ENCODE measurements around the gene SLC47A2. TPM values are rescaled to one million over a fixed set of nuclear protein-coding genes. Genes with fewer than 3 reads are reported as not detected.

The SLC47A2 gene
- total and polyA plus RNA-seq, 8 donors, result 0.78 TPM; not detected in 7

DNA sequence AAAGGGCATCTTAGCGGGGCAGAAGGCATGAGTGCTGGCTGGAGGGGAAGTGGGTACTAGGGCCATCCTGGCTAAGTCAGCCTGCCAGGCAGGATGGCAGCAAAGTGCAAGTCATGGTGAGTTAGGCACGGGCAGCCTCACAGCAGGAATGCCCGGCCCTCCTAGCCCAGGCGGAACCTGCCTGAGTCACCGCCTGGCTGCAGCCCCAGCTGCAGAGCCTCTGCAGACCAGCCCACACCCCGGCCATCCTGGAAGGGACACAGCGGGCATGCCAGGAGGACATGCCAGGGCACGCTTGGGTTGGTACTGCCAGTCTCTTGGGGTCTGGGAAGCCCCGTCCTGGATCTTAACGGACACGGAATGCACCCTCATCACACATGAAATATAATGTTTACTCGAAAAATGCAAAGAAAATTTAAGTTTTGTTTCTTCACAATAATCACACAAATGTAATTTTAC lies 36.7 kb upstream of the SLC47A2 start:
- 23 to 45% (median 36%) methylated on average over 7 to 12 of the region's 12 CpGs for WGBS, 5 donors
- no peak overlapping the region for H3K4me3 ChIP-seq

DNA sequence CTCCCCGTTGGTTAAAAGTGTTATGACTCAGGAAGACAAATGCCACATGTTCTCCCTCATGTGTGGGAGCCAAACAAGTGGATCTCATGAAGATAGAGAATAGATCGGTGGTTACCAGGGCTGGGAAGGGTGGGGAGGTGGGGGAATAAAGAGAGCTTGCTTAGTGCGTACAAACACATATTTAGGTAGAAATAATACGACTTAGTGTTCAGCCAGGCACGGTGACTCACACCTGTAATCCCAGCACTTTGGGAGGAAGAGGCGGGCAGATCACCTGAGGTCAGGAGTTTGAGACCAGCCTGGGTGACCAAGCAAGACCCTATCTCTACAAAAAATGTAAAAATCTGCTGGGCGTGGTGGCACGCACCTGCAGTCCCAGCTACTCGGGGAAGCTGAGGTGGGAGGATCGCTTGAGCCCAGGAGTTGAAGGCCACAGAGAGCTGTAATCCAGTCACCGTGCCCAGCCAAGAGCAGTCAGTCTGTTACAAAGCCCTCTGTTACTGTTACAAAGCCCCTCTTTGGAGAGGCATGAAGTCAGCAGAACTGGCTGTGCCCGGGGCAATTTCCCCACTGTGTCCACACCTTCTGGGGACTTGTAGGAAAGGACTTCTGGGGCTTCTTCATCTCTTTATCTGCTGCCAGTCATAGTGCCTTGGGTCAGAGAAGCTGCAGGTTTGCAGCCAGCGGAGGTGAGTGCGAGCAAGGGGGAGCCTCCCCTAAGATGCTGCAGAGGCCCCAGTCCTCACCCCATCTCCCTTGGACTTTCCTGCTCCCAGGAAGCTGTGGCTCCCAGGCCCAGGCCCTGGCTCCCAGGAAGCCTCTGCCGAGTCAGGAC lies 36.0 kb upstream of the SLC47A2 start:
- Histone ChIP-seq H3K4me1 (peaks cover 12 to 45% (median 36%) of the 10 kb centered on the region in 4 donors), H3K36me3 (no peaks in the 10 kb centered on the region), H3K9me3 (no peaks in the 10 kb centered on the region), H3K27me3 (peaks cover 0 to 3% (median 0%) of the 10 kb centered on the region in 3 donors), H3K4me3 (no peak overlapping the region), H3K27ac (peak overlapping the region; percentile 72 to 86 (median 82))
- TF ChIP-seq POLR2A (IDR thresholded peaks at IDR 0.05) (no peak), EP300 (IDR thresholded peaks at IDR 0.05) (no peak), POLR2AphosphoS5 (IDR thresholded peaks at IDR 0.05) (no peak)
- TF ChIP-seq, protein P1, sequence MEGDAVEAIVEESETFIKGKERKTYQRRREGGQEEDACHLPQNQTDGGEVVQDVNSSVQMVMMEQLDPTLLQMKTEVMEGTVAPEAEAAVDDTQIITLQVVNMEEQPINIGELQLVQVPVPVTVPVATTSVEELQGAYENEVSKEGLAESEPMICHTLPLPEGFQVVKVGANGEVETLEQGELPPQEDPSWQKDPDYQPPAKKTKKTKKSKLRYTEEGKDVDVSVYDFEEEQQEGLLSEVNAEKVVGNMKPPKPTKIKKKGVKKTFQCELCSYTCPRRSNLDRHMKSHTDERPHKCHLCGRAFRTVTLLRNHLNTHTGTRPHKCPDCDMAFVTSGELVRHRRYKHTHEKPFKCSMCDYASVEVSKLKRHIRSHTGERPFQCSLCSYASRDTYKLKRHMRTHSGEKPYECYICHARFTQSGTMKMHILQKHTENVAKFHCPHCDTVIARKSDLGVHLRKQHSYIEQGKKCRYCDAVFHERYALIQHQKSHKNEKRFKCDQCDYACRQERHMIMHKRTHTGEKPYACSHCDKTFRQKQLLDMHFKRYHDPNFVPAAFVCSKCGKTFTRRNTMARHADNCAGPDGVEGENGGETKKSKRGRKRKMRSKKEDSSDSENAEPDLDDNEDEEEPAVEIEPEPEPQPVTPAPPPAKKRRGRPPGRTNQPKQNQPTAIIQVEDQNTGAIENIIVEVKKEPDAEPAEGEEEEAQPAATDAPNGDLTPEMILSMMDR (IDR thresholded peaks at IDR 0.05), result no peak
- DNase-seq, result no peak
- WGBS, 5 donors, result 75 to 82% (median 80%) methylated on average over 12 to 15 of the region's 15 CpGs
- intact Hi-C loops (cut with DNase I; ENCODE audit: low total_unique reads), result loop anchor here (10.0 kb wide), 1 partner anchor 98 kb away; no protein-coding TSS in a partner anchor

More for the DNA sequence above, 36.7 kb upstream of the SLC47A2 start:
- Histone ChIP-seq H3K27ac (peak overlapping the region; percentile 72 to 86 (median 82)), H3K27me3 (peaks cover 0 to 6% (median 0%) of the 10 kb centered on the region in 3 donors), H3K9me3 (no peaks in the 10 kb centered on the region), H3K36me3 (no peaks in the 10 kb centered on the region), H3K4me1 (peaks cover 12 to 40% (median 35%) of the 10 kb centered on the region in 4 donors)
- no peak for TF ChIP-seq EP300 (IDR thresholded peaks at IDR 0.05)
- TF ChIP-seq, protein P1 (IDR thresholded peaks at IDR 0.05), result no peak
- TF ChIP-seq POLR2AphosphoS5 (IDR thresholded peaks at IDR 0.05), result peak; percentile 16 to 95 (median 89)
- no peak for TF ChIP-seq POLR2A (IDR thresholded peaks at IDR 0.05)
- intact Hi-C loops (cut with DNase I; ENCODE audit: low total_unique reads), result loop anchor here (10.0 kb wide), 1 partner anchor 98 kb away; no protein-coding TSS in a partner anchor
- peak in 1 of 2 donors; percentile 91 for DNase-seq

DNA sequence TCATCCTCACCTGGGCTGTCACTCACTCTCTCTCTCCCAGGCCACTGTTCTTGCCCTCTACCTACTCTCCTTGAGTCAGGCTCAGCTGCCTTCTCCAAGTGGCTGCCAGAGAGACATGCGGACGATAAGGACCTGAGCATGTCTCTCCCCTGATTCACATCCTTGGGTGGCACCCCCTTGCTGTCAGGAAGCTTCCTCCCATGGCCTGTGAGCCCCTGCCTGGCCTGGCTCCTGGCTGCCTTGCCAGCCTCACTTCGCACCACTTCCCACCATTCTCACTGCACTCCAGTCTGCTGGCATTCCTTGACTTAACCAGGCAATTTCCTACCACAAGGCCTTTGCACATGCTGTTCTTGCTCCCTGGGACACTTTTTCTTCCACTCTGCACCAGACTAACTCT lies 34.5 kb upstream of the SLC47A2 start:
- DNase-seq, result no peak
- no peaks in the 10 kb centered on the region for H3K27me3 ChIP-seq
- H3K9me3 ChIP-seq, result no peaks in the 10 kb centered on the region
- 91 to 97% (median 96%) methylated on average over 3 of the region's 3 CpGs for WGBS, 5 donors
- H3K4me3 ChIP-seq, result no peak overlapping the region
- peak overlapping the region in 3 of 5 donors; percentile 17 to 86 (median 46) for H3K27ac ChIP-seq
- TF ChIP-seq, protein P1 (IDR thresholded peaks at IDR 0.05), result no peak
- TF ChIP-seq EP300 (IDR thresholded peaks at IDR 0.05) (no peak), POLR2AphosphoS5 (IDR thresholded peaks at IDR 0.05) (no peak), POLR2A (IDR thresholded peaks at IDR 0.05) (no peak)
- H3K4me1 ChIP-seq, result peaks cover 12 to 49% (median 40%) of the 10 kb centered on the region in 4 donors
- intact Hi-C loops (cut with DNase I; ENCODE audit: low total_unique reads), result loop anchor here (10.0 kb wide), 1 partner anchor 96 kb away; no protein-coding TSS in a partner anchor
- H3K36me3 ChIP-seq, result no peaks in the 10 kb centered on the region

DNA sequence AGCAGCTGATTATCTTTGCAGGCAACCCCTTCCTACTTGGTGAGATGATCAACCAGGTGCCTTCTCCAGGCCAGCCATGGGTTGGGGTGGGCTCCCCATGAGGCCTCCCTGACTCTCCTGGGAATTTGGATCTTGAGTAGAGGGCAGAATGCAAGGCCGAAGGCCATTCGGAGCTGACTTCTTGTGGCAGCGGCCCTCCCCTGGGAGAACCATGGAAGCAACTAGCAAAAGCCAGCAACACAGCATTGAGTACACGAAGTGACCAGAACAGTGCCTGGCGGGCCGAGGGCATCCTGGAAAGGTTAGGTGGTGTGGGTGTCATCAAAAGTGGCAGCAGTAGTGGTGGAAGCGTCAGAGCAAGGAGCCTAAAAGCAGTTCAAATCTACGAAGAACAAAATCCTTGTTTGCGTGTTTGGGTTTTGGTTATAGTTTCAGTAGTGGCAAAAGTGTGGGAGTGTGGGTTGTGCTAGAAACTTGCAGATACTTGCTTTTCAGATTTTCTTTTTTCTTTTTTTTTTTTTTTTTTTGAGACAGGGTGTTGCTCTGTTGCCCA lies 33.7 kb upstream of the SLC47A2 start:
- 88 to 93% (median 89%) methylated on average over 9 of the region's 9 CpGs for WGBS, 5 donors
- intact Hi-C loops (cut with DNase I; ENCODE audit: low total_unique reads), result loop anchor here (10.0 kb wide), 1 partner anchor 95 kb away; no protein-coding TSS in a partner anchor
- Histone ChIP-seq H3K9me3 (no peaks in the 10 kb centered on the region), H3K4me3 (no peak overlapping the region), H3K36me3 (no peaks in the 10 kb centered on the region), H3K27ac (no peak overlapping the region), H3K4me1 (peaks cover 16 to 57% (median 46%) of the 10 kb centered on the region in 4 donors), H3K27me3 (no peaks in the 10 kb centered on the region)
- TF ChIP-seq EP300 (IDR thresholded peaks at IDR 0.05) (no peak), POLR2AphosphoS5 (IDR thresholded peaks at IDR 0.05) (no peak), POLR2A (IDR thresholded peaks at IDR 0.05) (no peak)
- TF ChIP-seq, protein P1 (IDR thresholded peaks at IDR 0.05), result no peak
- DNase-seq, result no peak

All from stomach (tissue), 9 donors.